HL-60 (cell line): ENCODE results near the gene MCUB.

Source experiments
- GABPA ChIP-seq: IDR thresholded peaks from 2 replicates; pipeline ENCODE4 v1.6.1; 2012; ENCODE audit warnings: low read depth
- POLR2AphosphoS5 ChIP-seq: IDR thresholded peaks from 2 replicates; pipeline ENCODE4 v1.6.1; 2012; ENCODE audit warnings: low read depth
- SPI1 ChIP-seq: IDR thresholded peaks from 2 replicates; pipeline ENCODE4 v1.6.1; 2012; ENCODE audit warnings: low read depth, mild to moderate bottlenecking, borderline replicate concordance
- TF ChIP-seq, protein P1 (sequence below): IDR thresholded peaks from one replicate; pipeline ENCODE4 v1.5.1; 2011; ENCODE audit warnings: low read length, control low read depth, inconsistent platforms; ENCODE audit not compliant: insufficient read depth

DNA sequence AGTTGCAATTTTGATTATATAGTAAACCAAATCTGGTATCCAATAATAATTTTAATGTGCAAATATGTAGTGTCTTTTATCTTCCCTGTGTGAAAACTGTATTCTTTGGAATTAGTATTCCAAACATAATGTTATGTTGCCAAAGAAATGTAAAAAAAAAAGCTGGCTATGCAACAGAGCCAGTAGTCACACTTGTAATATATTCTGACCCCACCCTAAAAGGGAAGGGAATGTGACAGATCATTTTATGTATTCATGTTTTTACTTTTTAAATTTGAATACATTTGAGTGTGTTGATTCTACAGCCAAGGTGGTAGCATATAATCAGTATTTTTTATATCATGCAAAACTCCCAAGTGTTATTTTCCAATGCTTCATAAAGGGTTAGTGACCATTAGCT lies 27.9 kb upstream of the MCUB start:
- TF ChIP-seq, protein P1, sequence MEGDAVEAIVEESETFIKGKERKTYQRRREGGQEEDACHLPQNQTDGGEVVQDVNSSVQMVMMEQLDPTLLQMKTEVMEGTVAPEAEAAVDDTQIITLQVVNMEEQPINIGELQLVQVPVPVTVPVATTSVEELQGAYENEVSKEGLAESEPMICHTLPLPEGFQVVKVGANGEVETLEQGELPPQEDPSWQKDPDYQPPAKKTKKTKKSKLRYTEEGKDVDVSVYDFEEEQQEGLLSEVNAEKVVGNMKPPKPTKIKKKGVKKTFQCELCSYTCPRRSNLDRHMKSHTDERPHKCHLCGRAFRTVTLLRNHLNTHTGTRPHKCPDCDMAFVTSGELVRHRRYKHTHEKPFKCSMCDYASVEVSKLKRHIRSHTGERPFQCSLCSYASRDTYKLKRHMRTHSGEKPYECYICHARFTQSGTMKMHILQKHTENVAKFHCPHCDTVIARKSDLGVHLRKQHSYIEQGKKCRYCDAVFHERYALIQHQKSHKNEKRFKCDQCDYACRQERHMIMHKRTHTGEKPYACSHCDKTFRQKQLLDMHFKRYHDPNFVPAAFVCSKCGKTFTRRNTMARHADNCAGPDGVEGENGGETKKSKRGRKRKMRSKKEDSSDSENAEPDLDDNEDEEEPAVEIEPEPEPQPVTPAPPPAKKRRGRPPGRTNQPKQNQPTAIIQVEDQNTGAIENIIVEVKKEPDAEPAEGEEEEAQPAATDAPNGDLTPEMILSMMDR, result no peak
- no peak for TF ChIP-seq POLR2AphosphoS5
- TF ChIP-seq GABPA, result no peak
- no peak for TF ChIP-seq SPI1
